Uterus (tissue), 4 donors: ENCODE results near the gene CDKAL1. TPM values are rescaled to one million over a fixed set of nuclear protein-coding genes. Genes with fewer than 3 reads are reported as not detected.

Experiments
- DNase-seq, 2 donors: peaks; one replicate each; pipeline ENCODE4 v3.0.0-alpha.2; 2019 to 2020
- H3K27ac ChIP-seq, 2 donors: fragments of 200-600 bp; sonication (generic); 1 replicate in 1 of 2; 2 replicates in 1 of 2; pipeline ENCODE4 v1.5.1; 2016 to 2018
- H3K27me3 ChIP-seq, 2 donors: fragments of 200-600 bp; sonication (generic); one replicate each; pipeline ENCODE4 v1.5.1; 2018 to 2019; ENCODE audit warnings: control low read depth in 1 of 2
- H3K36me3 ChIP-seq, 2 donors: fragments of 200-600 bp; sonication (generic); one replicate each; pipeline ENCODE4 v1.5.1; 2019; ENCODE audit warnings: control low read depth in 1 of 2
- H3K4me1 ChIP-seq, 2 donors: fragments of 200-600 bp; sonication (generic); one replicate each; pipeline ENCODE4 v1.5.1; 2018 to 2019; ENCODE audit warnings: control low read depth in 1 of 2
- H3K4me3 ChIP-seq, 2 donors: fragments of 200-600 bp; sonication (generic); 1 replicate in 1 of 2; 2 replicates in 1 of 2; pipeline ENCODE4 v1.5.1; 2018 to 2019; ENCODE audit warnings: mild to moderate bottlenecking in 1 of 2
- H3K9me3 ChIP-seq, 2 donors: fragments of 200-600 bp; sonication (generic); one replicate each; pipeline ENCODE4 v1.5.1; 2019; ENCODE audit warnings: control low read depth in 1 of 2
- CTCF ChIP-seq, 4 experiments: fragments of 200-600 bp in 2 of 4; fragments of 450-650 bp in 2 of 4; sonication (generic) in 2 of 4; IDR thresholded peaks; one replicate each; pipeline ENCODE4 v1.5.1; 2016 to 2019; ENCODE audit warnings: antibody characterized with exemption in 4 of 4, mild to moderate bottlenecking in 2 of 4, moderate library complexity in 1 of 4
- POLR2A ChIP-seq, 2 donors: fragments of 450-650 bp; IDR thresholded peaks; one replicate each; pipeline ENCODE4 v1.6.1; 2016; ENCODE audit warnings: antibody characterized with exemption in 2 of 2, mild to moderate bottlenecking in 1 of 2, moderate library complexity in 1 of 2
- intact Hi-C: fragments of 100-400 bp; cut with DNase I; formaldehyde crosslinking; loops from one replicate; pipeline ENCODE4 v1.15.1; 2023; ENCODE audit warnings: low total_unique reads
- total RNA-seq, 4 donors: library from RNA; depleted of rRNA in 3 of 4; stranded (reverse); fragments of >200 nt in 3 of 4; gene quantifications; one replicate each; pipeline versions ENCODE4 v1.1.0 to v1.2.4, GENCODE V29; 2014 to 2023
- donor health status: DM: yes; HTN: yes; CAD: no.

CDKAL1 gene
- total RNA-seq, 4 donors from 2014 or later, result 5.0 to 51.7 (median 18.9) TPM

DNA sequence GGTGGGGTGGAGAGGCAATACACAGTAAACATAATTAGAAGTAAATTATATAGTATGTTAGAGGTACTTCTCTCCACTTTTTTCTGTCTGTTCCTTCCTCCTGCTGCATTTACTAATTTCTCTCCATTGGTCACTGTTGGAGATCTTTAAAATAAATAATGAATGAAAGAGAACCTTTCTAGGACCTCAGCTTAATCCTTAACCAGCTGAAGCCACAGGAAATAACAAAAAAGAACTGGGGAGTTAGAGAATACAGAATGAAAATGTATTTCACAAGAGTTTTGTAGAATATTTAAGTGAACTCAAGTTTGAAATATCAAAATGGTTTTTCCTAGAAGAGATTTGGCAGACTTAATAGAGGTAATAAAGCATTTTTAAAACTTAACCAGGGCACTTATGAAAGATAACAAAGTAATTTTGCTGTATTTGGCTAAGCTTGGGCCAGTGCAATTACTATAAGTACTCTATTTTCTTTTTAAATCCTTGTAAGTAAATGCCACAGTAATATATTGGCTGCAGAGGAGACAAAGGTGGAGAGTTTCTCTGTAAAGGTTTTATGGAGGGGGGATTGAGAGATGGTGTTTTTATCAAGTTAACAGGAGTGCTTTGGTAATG lies 405.0 kb downstream of the CDKAL1 start:
- TF ChIP-seq CTCF (IDR thresholded peaks at IDR 0.05) (no peak), POLR2A (IDR thresholded peaks at IDR 0.05) (no peak)
- Histone ChIP-seq H3K36me3 (no peaks in the 10 kb centered on the region), H3K9me3 (no peaks in the 10 kb centered on the region), H3K4me1 (no peaks in the 10 kb centered on the region), H3K27ac (no peak overlapping the region), H3K27me3 (no peaks in the 10 kb centered on the region), H3K4me3 (no peak overlapping the region)
- no peak for DNase-seq
- intact Hi-C loops, result no loop called here

- Histone ChIP-seq H3K4me1 (no peaks in the 10 kb centered on the region), H3K27me3 (no peaks in the 10 kb centered on the region)
Measured at GRCh38 chr6:20943040-20943627, 408.9 kb downstream of the CDKAL1 start.

GRCh38 chr6:20943922-20944321 lies 409.7 kb downstream of the CDKAL1 start:
- Histone ChIP-seq H3K27ac (no peak overlapping the region), H3K4me1 (no peaks in the 10 kb centered on the region), H3K4me3 (no peak overlapping the region), H3K9me3 (no peaks in the 10 kb centered on the region), H3K36me3 (no peaks in the 10 kb centered on the region), H3K27me3 (no peaks in the 10 kb centered on the region)
- intact Hi-C loops, result no loop called here
- TF ChIP-seq POLR2A (IDR thresholded peaks at IDR 0.05) (no peak), CTCF (IDR thresholded peaks at IDR 0.05) (no peak)
- DNase-seq, result no peak

More at GRCh38 chr6:20943040-20943627, 408.9 kb downstream of the CDKAL1 start:
- TF ChIP-seq POLR2A (IDR thresholded peaks at IDR 0.05) (no peak), CTCF (IDR thresholded peaks at IDR 0.05) (no peak)
- intact Hi-C loops, result no loop called here
- H3K36me3 ChIP-seq, result no peaks in the 10 kb centered on the region
- no peak for DNase-seq
- H3K9me3 ChIP-seq, result no peaks in the 10 kb centered on the region
- no peak overlapping the region for H3K27ac ChIP-seq
- H3K4me3 ChIP-seq, result no peak overlapping the region

- no peak overlapping the region for H3K4me3 ChIP-seq
Measured at GRCh38 chr6:20946022-20946421, 411.8 kb downstream of the CDKAL1 start.

More at GRCh38 chr6:20946022-20946421, 411.8 kb downstream of the CDKAL1 start:
- Histone ChIP-seq H3K9me3 (no peaks in the 10 kb centered on the region), H3K36me3 (no peaks in the 10 kb centered on the region), H3K4me1 (no peaks in the 10 kb centered on the region), H3K27me3 (no peaks in the 10 kb centered on the region), H3K27ac (no peak overlapping the region)
- DNase-seq, result no peak
- intact Hi-C loops, result no loop called here
- TF ChIP-seq POLR2A (IDR thresholded peaks at IDR 0.05) (no peak), CTCF (IDR thresholded peaks at IDR 0.05) (no peak)
